Suprapubic skin (tissue), 4 donors: ENCODE data around the gene MYEOV. TPM values are rescaled to one million over a fixed set of nuclear protein-coding genes. Genes with fewer than 3 reads are reported as not detected.

Experiments
- DNase-seq, 2 donors: peaks; one replicate each; pipeline ENCODE4 v3.0.0-alpha.2; 2019; ENCODE audit warnings: low spot score in 2 of 2
- H3K27ac ChIP-seq: fragments of 200-600 bp; sonication (generic); one replicate; pipeline ENCODE4 v1.5.1; 2019
- H3K27me3 ChIP-seq: fragments of 200-600 bp; sonication (generic); one replicate; pipeline ENCODE4 v1.5.1; 2019
- H3K36me3 ChIP-seq: fragments of 200-600 bp; sonication (generic); one replicate; pipeline ENCODE4 v1.5.1; 2019
- H3K4me1 ChIP-seq: fragments of 200-600 bp; sonication (generic); one replicate; pipeline ENCODE4 v1.5.1; 2019
- H3K4me3 ChIP-seq: fragments of 200-600 bp; sonication (generic); one replicate; pipeline ENCODE4 v1.5.1; 2019; ENCODE audit warnings: mild to moderate bottlenecking
- H3K9me3 ChIP-seq: fragments of 200-600 bp; sonication (generic); one replicate; pipeline ENCODE4 v1.5.1; 2019
- EP300 ChIP-seq: sonication (generic); formaldehyde crosslinking; IDR thresholded peaks from one replicate; pipeline ENCODE4 v1.6.1; 2017; ENCODE audit warnings: antibody characterized with exemption
- POLR2A ChIP-seq, 2 donors: fragments of 450-650 bp; IDR thresholded peaks; one replicate each; pipeline ENCODE4 v1.6.1; 2017; ENCODE audit warnings: antibody characterized with exemption in 2 of 2, mild to moderate bottlenecking in 2 of 2, moderate library complexity in 2 of 2
- POLR2AphosphoS5 ChIP-seq, 3 donors: sonication (generic); formaldehyde crosslinking; IDR thresholded peaks; one replicate each; pipeline ENCODE4 v1.6.1; 2017; ENCODE audit warnings: antibody characterized with exemption in 3 of 3
- WGBS: methylation state at CpG from one replicate; pipeline ENCODE4 v1.1.5; 2018; 5-methylcytosine and 5-hydroxymethylcytosine counted together
- total RNA-seq, 4 donors: library from RNA; depleted of rRNA; stranded (reverse); fragments of >200 nt; gene quantifications; one replicate each; pipeline ENCODE4 v1.1.0, GENCODE V29; 2016
- TF ChIP-seq, protein P1 (sequence below), 2 donors: fragments of 200-600 bp in 1 of 2; fragments of 450-650 bp in 1 of 2; sonication (generic) in 1 of 2; IDR thresholded peaks; one replicate each; pipeline ENCODE4 v1.5.1; 2016 to 2019; ENCODE audit warnings: antibody characterized with exemption in 2 of 2, mild to moderate bottlenecking in 1 of 2, moderate library complexity in 1 of 2

The MYEOV gene
- total RNA-seq, 4 donors from 2014 or later = 9.9 to 25.6 (median 15.8) TPM

DNA sequence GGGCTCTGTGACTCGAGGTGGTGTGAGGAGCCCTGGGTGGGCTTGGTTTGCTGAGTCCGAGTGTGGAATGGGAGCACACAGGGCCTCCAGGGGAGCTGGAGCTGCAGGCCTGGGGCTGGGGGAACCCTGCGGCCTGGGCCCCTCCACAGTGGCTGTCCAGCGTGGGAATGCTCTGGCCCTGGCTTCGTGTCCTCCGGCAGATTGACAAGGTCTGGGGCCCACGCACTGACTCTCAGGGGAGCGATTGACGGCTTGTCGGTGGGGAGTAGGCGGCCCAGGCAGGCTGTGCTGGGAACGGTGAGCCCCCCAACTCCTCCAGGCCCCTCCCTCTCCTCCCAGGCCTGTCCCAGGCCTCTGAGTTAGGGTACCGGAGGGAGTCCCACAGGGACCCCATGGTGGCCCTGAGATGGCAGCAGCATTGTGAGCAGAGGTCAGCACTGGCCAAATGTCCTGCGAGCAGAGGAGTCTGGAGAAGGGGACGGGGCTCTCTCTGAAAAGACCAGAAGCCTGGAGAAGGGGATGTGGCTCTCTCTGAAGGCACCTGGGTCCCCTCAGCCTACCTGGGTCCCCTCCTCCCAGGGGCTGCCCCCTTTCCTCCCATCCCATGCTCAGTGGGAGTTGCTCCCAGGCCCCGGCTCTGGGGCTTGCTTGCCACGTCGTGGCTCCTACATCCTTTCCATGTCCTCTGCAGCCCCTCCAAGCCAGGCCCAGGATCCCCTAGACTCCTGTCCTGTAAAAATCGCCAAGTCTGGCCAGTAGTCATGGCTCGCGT is 23.8 kb upstream of the MYEOV start:
- WGBS = 88% methylated on average over 8 of the region's 21 CpGs
- Histone ChIP-seq H3K9me3 (no peaks in the 10 kb centered on the region), H3K4me1 (peaks cover 24% of the 10 kb centered on the region), H3K4me3 (no peak overlapping the region), H3K27me3 (no peaks in the 10 kb centered on the region), H3K36me3 (no peaks in the 10 kb centered on the region), H3K27ac (no peak overlapping the region)
- TF ChIP-seq, protein P1, sequence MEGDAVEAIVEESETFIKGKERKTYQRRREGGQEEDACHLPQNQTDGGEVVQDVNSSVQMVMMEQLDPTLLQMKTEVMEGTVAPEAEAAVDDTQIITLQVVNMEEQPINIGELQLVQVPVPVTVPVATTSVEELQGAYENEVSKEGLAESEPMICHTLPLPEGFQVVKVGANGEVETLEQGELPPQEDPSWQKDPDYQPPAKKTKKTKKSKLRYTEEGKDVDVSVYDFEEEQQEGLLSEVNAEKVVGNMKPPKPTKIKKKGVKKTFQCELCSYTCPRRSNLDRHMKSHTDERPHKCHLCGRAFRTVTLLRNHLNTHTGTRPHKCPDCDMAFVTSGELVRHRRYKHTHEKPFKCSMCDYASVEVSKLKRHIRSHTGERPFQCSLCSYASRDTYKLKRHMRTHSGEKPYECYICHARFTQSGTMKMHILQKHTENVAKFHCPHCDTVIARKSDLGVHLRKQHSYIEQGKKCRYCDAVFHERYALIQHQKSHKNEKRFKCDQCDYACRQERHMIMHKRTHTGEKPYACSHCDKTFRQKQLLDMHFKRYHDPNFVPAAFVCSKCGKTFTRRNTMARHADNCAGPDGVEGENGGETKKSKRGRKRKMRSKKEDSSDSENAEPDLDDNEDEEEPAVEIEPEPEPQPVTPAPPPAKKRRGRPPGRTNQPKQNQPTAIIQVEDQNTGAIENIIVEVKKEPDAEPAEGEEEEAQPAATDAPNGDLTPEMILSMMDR (IDR thresholded peaks at IDR 0.05) = no peak
- TF ChIP-seq POLR2A (IDR thresholded peaks at IDR 0.05) (no peak), POLR2AphosphoS5 (IDR thresholded peaks at IDR 0.05) (no peak), EP300 (no peak)
- no peak for DNase-seq

DNA sequence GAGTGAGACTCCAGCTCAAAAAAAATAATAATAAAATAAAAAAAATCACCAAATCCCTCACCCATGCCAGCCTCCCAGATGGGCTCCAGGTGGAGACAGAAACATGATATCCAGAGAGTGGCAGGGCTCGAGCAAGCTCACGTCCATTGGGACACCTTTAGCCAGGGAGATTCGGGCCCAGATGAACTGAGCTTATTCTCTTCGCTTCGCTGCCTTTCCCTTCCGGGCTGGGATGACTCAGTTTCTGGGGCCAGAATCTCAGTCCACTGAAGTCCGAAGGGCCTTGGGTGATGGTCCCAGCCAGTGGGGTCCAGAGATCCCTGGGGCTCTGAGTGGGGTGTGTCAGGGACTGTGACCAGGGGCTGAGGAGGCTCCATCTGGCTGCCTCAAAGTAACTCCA is 23.0 kb upstream of the MYEOV start:
- TF ChIP-seq POLR2AphosphoS5 (IDR thresholded peaks at IDR 0.05) (no peak), EP300 (no peak), POLR2A (IDR thresholded peaks at IDR 0.05) (no peak)
- TF ChIP-seq, protein P1 (IDR thresholded peaks at IDR 0.05) = no peak
- Histone ChIP-seq H3K4me1 (peaks cover 24% of the 10 kb centered on the region), H3K9me3 (no peaks in the 10 kb centered on the region), H3K27ac (no peak overlapping the region), H3K4me3 (no peak overlapping the region), H3K27me3 (no peaks in the 10 kb centered on the region), H3K36me3 (no peaks in the 10 kb centered on the region)
- 91% methylated on average over 7 of the region's 7 CpGs for WGBS
- no peak for DNase-seq

DNA sequence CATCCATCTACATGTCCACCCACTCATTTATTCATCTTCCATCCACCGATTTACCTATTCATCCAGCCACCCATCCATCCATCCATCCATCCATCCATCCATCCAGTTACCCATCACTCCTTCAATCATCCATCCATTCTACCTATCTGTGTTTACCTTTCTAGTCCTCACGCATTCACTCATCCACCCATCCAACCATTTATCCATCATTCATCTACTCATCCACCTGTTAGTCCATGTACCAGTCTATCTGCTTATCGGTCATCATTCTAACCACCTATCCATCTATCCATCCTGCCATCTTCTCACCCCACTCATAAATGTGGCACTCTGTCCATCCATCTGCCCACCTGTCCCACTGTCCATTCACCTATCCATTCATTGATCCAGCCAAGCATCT is 21.9 kb upstream of the MYEOV start:
- peaks cover 27% of the 10 kb centered on the region for H3K4me1 ChIP-seq
- no peak for TF ChIP-seq POLR2AphosphoS5 (IDR thresholded peaks at IDR 0.05)
- no peak for TF ChIP-seq EP300
- TF ChIP-seq POLR2A (IDR thresholded peaks at IDR 0.05) = no peak
- TF ChIP-seq, protein P1 (IDR thresholded peaks at IDR 0.05) = no peak
- H3K27ac ChIP-seq = no peak overlapping the region
- H3K9me3 ChIP-seq = no peaks in the 10 kb centered on the region
- H3K27me3 ChIP-seq = no peaks in the 10 kb centered on the region
- H3K36me3 ChIP-seq = no peaks in the 10 kb centered on the region
- WGBS = 98% methylated on average over 3 of the region's 3 CpGs
- no peak overlapping the region for H3K4me3 ChIP-seq
- no peak for DNase-seq

DNA sequence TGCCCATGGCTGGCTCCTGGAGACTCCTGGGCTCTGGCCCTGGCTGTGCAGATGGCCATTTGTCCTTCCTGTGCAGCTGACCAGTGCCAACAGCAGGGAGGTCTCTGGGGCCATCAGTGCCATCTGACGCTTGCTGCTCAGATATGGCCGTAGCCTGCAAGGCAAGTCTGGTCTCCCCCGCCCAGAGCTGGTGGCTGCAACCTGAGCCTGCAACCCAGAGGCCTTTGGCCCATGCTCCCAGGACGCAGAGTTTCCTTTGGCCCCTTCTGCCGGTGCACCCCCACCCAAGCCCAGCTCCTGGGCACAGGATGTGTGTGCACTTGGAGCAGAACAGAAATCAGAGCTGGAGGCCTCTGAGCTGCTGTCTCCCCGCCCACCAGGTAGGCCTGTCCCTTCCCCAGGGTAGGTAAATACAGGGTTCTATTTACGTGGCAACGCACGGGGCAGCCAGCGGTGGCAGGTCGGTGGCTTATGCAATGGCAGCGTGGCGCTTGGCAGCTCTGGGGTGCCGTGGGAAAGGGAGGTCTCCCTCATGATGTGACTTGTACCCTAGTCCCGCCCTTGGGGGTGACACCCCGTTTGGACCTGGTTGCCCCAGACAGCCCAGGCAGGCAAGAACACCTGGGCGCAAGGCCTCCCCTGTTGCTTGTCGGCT is 21.0 kb upstream of the MYEOV start:
- DNase-seq = no peak
- no peak overlapping the region for H3K4me3 ChIP-seq
- peak overlapping the region; percentile 71 for H3K27ac ChIP-seq
- H3K36me3 ChIP-seq = no peaks in the 10 kb centered on the region
- no peaks in the 10 kb centered on the region for H3K9me3 ChIP-seq
- TF ChIP-seq EP300 (no peak), POLR2A (IDR thresholded peaks at IDR 0.05) (no peak), POLR2AphosphoS5 (IDR thresholded peaks at IDR 0.05) (no peak)
- TF ChIP-seq, protein P1 (IDR thresholded peaks at IDR 0.05) = no peak
- 80% methylated on average over 2 of the region's 18 CpGs for WGBS
- H3K27me3 ChIP-seq = no peaks in the 10 kb centered on the region
- H3K4me1 ChIP-seq = peaks cover 36% of the 10 kb centered on the region

DNA sequence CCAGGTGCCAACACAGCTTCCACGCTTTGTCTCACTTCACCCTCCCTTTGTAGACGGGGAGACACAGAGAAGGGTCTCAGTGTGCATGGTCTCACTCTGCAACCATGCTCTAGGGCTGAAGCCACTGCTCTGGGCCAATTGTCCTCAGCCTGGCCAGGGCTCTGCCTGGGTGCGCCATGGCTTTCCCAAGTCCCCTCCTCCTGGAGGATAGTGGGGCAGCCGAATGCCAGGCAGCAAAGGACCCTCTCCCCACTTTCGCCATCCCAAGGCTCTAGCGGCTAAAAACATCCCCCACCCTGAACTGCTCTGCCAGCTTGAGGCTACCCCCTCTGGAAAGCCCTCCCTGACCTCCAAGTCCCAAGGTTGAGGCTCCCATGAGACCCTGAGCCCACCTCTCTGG is 20.4 kb upstream of the MYEOV start:
- peaks cover 42% of the 10 kb centered on the region for H3K4me1 ChIP-seq
- H3K27ac ChIP-seq = peak overlapping the region; percentile 71
- TF ChIP-seq, protein P1 (IDR thresholded peaks at IDR 0.05) = no peak
- TF ChIP-seq POLR2AphosphoS5 (IDR thresholded peaks at IDR 0.05) = no peak
- no peak for TF ChIP-seq POLR2A (IDR thresholded peaks at IDR 0.05)
- TF ChIP-seq EP300 = no peak
- no peaks in the 10 kb centered on the region for H3K36me3 ChIP-seq
- H3K9me3 ChIP-seq = no peaks in the 10 kb centered on the region
- H3K27me3 ChIP-seq = no peaks in the 10 kb centered on the region
- no peak for DNase-seq
- H3K4me3 ChIP-seq = no peak overlapping the region
- WGBS = 96% methylated on average over 5 of the region's 6 CpGs
